Measurements from ENCODE around the gene UGT1A1.

UGT1A1 gene

GRCh38 chr2:233795735-233796171 is 35.7 kb downstream of the UGT1A1 start:
- DNase-seq: no peak

GRCh38 chr2:233796254-233796653 is 36.2 kb downstream of the UGT1A1 start:
- no peak for DNase-seq

GRCh38 chr2:233798335-233799086 is 38.4 kb downstream of the UGT1A1 start:
- no peak for DNase-seq

GRCh38 chr2:233799087-233799665 is 39.1 kb downstream of the UGT1A1 start:
- no peak for DNase-seq

- DNase-seq: no peak
These were observed 39.6 kb downstream of the UGT1A1 start for GRCh38 chr2:233799716-233800115.

GRCh38 chr2:233800208-233800607 is 40.1 kb downstream of the UGT1A1 start:
- no peak for DNase-seq

- DNase-seq: peak in 2 of 51 donors; percentile 7 to 21
These were observed 41.5 kb downstream of the UGT1A1 start for GRCh38 chr2:233801357-233802131.

GRCh38 chr2:233802132-233802815 is 42.2 kb downstream of the UGT1A1 start:
- no peak for DNase-seq

GRCh38 chr2:233803292-233803911 is 43.3 kb downstream of the UGT1A1 start:
- no peak for DNase-seq

- DNase-seq: no peak
These were observed 43.9 kb downstream of the UGT1A1 start for GRCh38 chr2:233803994-233804393.

- DNase-seq: no peak
These were observed 47.3 kb downstream of the UGT1A1 start for GRCh38 chr2:233807215-233807865.

GRCh38 chr2:233807966-233808935 is 48.2 kb downstream of the UGT1A1 start:
- DNase-seq: no peak

GRCh38 chr2:233810385-233810784 is 50.3 kb downstream of the UGT1A1 start:
- DNase-seq: no peak

GRCh38 chr2:233811087-233811486 is 51.0 kb downstream of the UGT1A1 start:
- no peak for DNase-seq

- no peak for DNase-seq
These were observed 51.7 kb downstream of the UGT1A1 start for GRCh38 chr2:233811732-233812131.

GRCh38 chr2:233813236-233814055 is 53.4 kb downstream of the UGT1A1 start:
- DNase-seq: no peak

- no peak for DNase-seq
These were observed 54.2 kb downstream of the UGT1A1 start for GRCh38 chr2:233814056-233814835.

- no peak for DNase-seq
These were observed 55.8 kb downstream of the UGT1A1 start for GRCh38 chr2:233815861-233816260.

Measured in hypothalamus (tissue), 51 donors.